Calu3 (cell line): ENCODE measurements around the gene CERS3. TPM values are rescaled to one million over a fixed set of nuclear protein-coding genes. Genes with fewer than 3 reads are reported as not detected.

Experiments
- BruUV-seq: library from RNA; stranded (reverse); fragments of 400-500 nt; replicated peaks from 2 replicates; lab custom pipeline; 2021; lab: Mats Ljungman, UMichigan
- CTCF ChIA-PET: fragments of 300-600 bp; sonication (Branson Sonifier 250); formaldehyde crosslinking; loops from one replicate; lab custom pipeline; 2022; ENCODE audit warnings: antibody characterized with exemption; lab: Charles Lee
- DNase-seq: peaks from one replicate; pipeline ENCODE4 v3.0.0; 2022
- H3K27ac Mint-ChIP-seq: one replicate; pipeline ENCODE4 v1.8.0; 2022; ENCODE audit warnings: mixed read lengths; ENCODE audit not compliant: unreplicated experiment
- H3K27me3 Mint-ChIP-seq: one replicate; pipeline ENCODE4 v1.8.0; 2022; ENCODE audit warnings: mixed read lengths; ENCODE audit not compliant: unreplicated experiment
- H3K36me3 Mint-ChIP-seq: one replicate; pipeline ENCODE4 v1.8.0; 2022; ENCODE audit warnings: mild to moderate bottlenecking, moderate library complexity, mixed read lengths; ENCODE audit not compliant: insufficient read depth, unreplicated experiment
- H3K4me1 Mint-ChIP-seq: one replicate; pipeline ENCODE4 v1.8.0; 2022; ENCODE audit warnings: mild to moderate bottlenecking, low read depth, mixed read lengths; ENCODE audit not compliant: unreplicated experiment
- H3K4me3 Mint-ChIP-seq: one replicate; pipeline ENCODE4 v1.8.0; 2022; ENCODE audit warnings: mild to moderate bottlenecking, low read depth, moderate library complexity, mixed read lengths; ENCODE audit not compliant: unreplicated experiment
- H3K9me3 Mint-ChIP-seq: one replicate; pipeline ENCODE4 v1.8.0; 2022; ENCODE audit warnings: low read depth, mixed read lengths; ENCODE audit not compliant: unreplicated experiment
- CTCF ChIP-seq: fragments of 200-600 bp; IDR thresholded peaks from one replicate; pipeline ENCODE4 v1.8.0; 2022; ENCODE audit warnings: antibody characterized with exemption; ENCODE audit not compliant: unreplicated experiment
- intact Hi-C: fragments of 100-400 bp; cut with micrococcal nuclease; formaldehyde crosslinking; loops from one replicate; pipeline ENCODE4 v1.10.0; 2022; ENCODE audit not compliant: unreplicated experiment
- total RNA-seq: library from RNA; stranded (reverse); gene quantifications from 2 replicates; pipeline ENCODE4 v1.2.3, GENCODE V29; 2022

The CERS3 gene
- total RNA-seq, 1 experiment from 2014 or later, result 0.61 TPM

DNA sequence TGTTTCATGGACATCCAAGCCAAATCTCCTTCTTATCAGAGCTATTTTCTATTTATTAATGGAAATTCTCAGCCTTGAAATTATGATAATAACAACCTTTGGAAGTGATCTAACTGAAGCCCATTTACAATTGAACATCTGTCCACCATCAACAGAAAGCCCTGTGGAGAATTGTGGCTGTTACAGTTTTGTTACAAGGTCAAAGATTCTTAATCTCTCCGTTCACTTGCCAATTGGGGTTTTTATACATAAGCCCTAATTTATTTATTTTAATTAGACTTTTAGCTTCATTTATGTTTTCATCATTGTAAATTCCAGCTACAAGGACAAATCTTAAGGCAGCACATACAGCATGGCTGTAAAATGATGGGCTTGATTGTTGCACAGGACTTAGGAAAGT is 3.3 kb downstream of the CERS3 start:
- H3K27ac Mint-ChIP-seq, result no peak overlapping the region
- no peak overlapping the region for H3K4me3 Mint-ChIP-seq
- H3K9me3 Mint-ChIP-seq, result no peaks in the 10 kb centered on the region
- intact Hi-C loops, result no loop called here
- no peaks in the 10 kb centered on the region for H3K36me3 Mint-ChIP-seq
- no TSS peak for BruUV-seq
- CTCF ChIA-PET, result no interaction called here
- DNase-seq, result no peak
- no peak for TF ChIP-seq CTCF
- H3K27me3 Mint-ChIP-seq, result peaks cover 38% of the 10 kb centered on the region
- no peaks in the 10 kb centered on the region for H3K4me1 Mint-ChIP-seq

DNA sequence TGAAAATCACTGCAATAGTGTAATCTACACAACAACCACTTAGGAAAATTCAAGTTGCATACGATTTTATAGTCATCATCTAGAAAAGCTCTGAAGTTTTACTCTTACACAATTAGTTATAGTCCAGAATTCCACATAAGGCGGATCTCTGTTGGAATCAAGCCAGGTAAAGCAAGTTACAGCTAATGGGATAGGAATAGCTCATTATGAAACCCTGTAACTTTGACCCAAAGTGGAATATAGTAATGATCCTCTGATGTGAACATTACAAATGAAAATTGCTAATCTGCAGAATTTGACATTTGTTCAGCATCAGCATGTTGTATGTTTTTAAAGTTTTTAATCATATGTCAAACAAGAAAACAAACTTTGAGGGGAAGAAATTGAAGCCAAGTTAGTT is 4.4 kb downstream of the CERS3 start:
- intact Hi-C loops, result no loop called here
- Mint-ChIP-seq H3K36me3 (no peaks in the 10 kb centered on the region), H3K4me1 (no peaks in the 10 kb centered on the region), H3K27ac (no peak overlapping the region), H3K4me3 (no peak overlapping the region), H3K9me3 (no peaks in the 10 kb centered on the region), H3K27me3 (peaks cover 28% of the 10 kb centered on the region)
- no peak for TF ChIP-seq CTCF
- CTCF ChIA-PET, result interaction anchor here (0.5 kb wide), 1 partner anchor 78 kb away, joined by 4 read pairs; no protein-coding TSS in a partner anchor
- BruUV-seq, result no TSS peak
- DNase-seq, result no peak

DNA sequence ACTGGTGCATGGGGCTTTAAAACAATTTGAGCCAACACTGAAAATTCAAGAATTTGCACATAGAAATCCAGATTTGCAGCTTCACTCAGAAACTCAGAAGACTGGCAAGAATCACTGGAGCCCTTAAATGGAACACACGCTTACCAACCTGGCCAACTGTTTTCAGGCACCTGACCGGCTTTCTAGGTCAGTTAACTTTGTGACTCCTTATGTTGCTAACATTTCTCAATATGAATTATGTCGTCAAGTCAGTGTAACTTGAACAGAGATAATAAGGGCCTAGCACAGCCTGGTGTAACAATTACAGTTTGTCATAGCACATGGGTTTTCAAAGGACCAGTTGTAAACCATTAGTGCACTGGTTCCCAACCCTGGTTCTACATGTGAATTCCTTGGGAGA is 6.8 kb downstream of the CERS3 start:
- H3K36me3 Mint-ChIP-seq, result no peaks in the 10 kb centered on the region
- CTCF ChIA-PET, result interaction anchor here (0.6 kb wide), 1 partner anchor 12 kb away, joined by 3 read pairs; no protein-coding TSS in a partner anchor
- H3K4me1 Mint-ChIP-seq, result no peaks in the 10 kb centered on the region
- peaks cover 33% of the 10 kb centered on the region for H3K27me3 Mint-ChIP-seq
- no TSS peak for BruUV-seq
- no peaks in the 10 kb centered on the region for H3K9me3 Mint-ChIP-seq
- no peak for TF ChIP-seq CTCF
- H3K4me3 Mint-ChIP-seq, result no peak overlapping the region
- no peak overlapping the region for H3K27ac Mint-ChIP-seq
- no peak for DNase-seq
- intact Hi-C loops, result no loop called here

DNA sequence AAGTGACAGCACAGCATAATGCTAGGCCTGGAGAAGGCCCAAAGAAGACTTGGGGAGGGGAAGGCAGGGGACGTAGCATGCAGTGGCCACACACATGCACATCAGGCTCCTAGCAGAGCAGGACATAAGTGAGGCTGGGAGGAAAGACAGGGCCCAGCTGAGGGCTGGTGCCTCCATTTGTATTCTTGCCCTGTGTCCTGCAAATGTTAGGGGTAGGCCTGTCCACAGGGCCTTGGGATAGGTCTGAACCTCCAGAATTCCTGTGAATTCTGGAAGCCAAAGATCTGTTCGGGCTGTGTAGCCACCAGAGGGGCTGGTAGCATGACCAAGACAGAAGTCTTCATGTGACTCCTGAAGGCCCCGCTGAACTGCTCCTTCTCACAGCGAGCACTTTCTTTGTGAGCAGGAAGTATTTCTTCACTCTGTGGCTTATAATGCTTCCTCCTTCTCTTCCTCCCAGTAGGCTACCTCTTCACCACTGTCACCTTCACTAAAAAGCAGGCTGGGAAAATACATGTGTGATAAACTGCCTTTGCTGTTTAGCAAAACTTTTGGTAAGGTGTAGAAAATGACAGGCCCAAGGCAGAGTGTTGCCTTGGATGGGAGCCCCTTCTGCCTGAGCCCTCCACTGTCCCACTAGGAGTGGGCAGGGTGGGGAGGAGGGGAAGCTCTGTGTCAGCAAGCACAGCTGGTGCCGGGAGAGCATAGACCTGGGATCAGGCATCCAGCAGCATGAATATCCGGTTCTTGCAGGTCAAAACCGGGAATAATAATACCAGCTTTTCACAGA is 8.4 kb downstream of the CERS3 start:
- no peaks in the 10 kb centered on the region for H3K9me3 Mint-ChIP-seq
- no TSS peak for BruUV-seq
- H3K36me3 Mint-ChIP-seq, result no peaks in the 10 kb centered on the region
- intact Hi-C loops, result no loop called here
- peaks cover 49% of the 10 kb centered on the region for H3K27me3 Mint-ChIP-seq
- no peak for DNase-seq
- no peak for TF ChIP-seq CTCF
- no peak overlapping the region for H3K4me3 Mint-ChIP-seq
- CTCF ChIA-PET, result no interaction called here
- H3K27ac Mint-ChIP-seq, result no peak overlapping the region
- no peaks in the 10 kb centered on the region for H3K4me1 Mint-ChIP-seq
